Caco-2 (cell line): Measurements from ENCODE around the gene BPNT1. TPM values are rescaled to one million over a fixed set of nuclear protein-coding genes. Genes with fewer than 3 reads are reported as not detected.
"Not testable (repeated sequence)": the region's sequence is repeated elsewhere in the genome, so short reads cannot be mapped to it uniquely, and the experiment has no call there.

ENCODE experiments used
- BruUV-seq: library from RNA; stranded (reverse); fragments of 400-500 nt; replicated peaks from 2 replicates; lab custom pipeline; 2021; lab: Mats Ljungman, UMichigan
- CTCF ChIA-PET: fragments of 300-600 bp; sonication (Branson Sonifier 250); formaldehyde crosslinking; loops from one replicate; lab custom pipeline; 2022; ENCODE audit warnings: antibody characterized with exemption; lab: Charles Lee
- POLR2A ChIA-PET: fragments of 300-600 bp; sonication (Branson Sonifier 250); formaldehyde crosslinking; loops from one replicate; lab custom pipeline; 2022; ENCODE audit warnings: antibody characterized with exemption; lab: Charles Lee
- DNase-seq, 2 experiments: peaks; one replicate each; pipeline versions ENCODE4 v3.0.0 to v3.0.0-alpha.2; 2020 to 2022
- H3K27me3 ChIP-seq: replicated peaks from 2 replicates; pipeline ENCODE4 v1.6.0; 2011; ENCODE audit warnings: low read length; ENCODE audit not compliant: control insufficient read depth, insufficient read depth
- H3K36me3 ChIP-seq: 2 replicates; pipeline ENCODE4 v1.5.1; 2011; ENCODE audit warnings: low read length; ENCODE audit not compliant: control insufficient read depth, insufficient read depth
- H3K4me1 ChIP-seq: fragments of 250-450 bp; sonication (Bioruptor Pico); 2 replicates; pipeline ENCODE4 v1.5.1; 2020; ENCODE audit warnings: mild to moderate bottlenecking
- H3K4me3 ChIP-seq: 2 replicates; pipeline ENCODE4 v1.5.1; 2011; ENCODE audit warnings: low read depth, mild to moderate bottlenecking, control low read depth, low read length
- H3K9me3 ChIP-seq: fragments of 250-450 bp; sonication (Bioruptor Pico); 2 replicates; pipeline ENCODE4 v1.5.1; 2020; ENCODE audit warnings: mild to moderate bottlenecking, moderate library complexity
- H3K27ac Mint-ChIP-seq: one replicate; pipeline ENCODE4 v1.8.0; 2022; ENCODE audit warnings: mixed read lengths; ENCODE audit not compliant: unreplicated experiment
- H3K27me3 Mint-ChIP-seq: one replicate; pipeline ENCODE4 v1.8.0; 2022; ENCODE audit warnings: mixed read lengths; ENCODE audit not compliant: insufficient read depth, unreplicated experiment
- H3K36me3 Mint-ChIP-seq: one replicate; pipeline ENCODE4 v1.8.0; 2022; ENCODE audit warnings: mild to moderate bottlenecking, mixed read lengths; ENCODE audit not compliant: insufficient read depth, unreplicated experiment
- H3K4me1 Mint-ChIP-seq: one replicate; pipeline ENCODE4 v1.8.0; 2022; ENCODE audit warnings: low read depth, mixed read lengths; ENCODE audit not compliant: unreplicated experiment
- H3K4me3 Mint-ChIP-seq: one replicate; pipeline ENCODE4 v1.8.0; 2022; ENCODE audit warnings: mild to moderate bottlenecking, moderate library complexity, mixed read lengths; ENCODE audit not compliant: unreplicated experiment
- H3K9me3 Mint-ChIP-seq: one replicate; pipeline ENCODE4 v1.8.0; 2022; ENCODE audit warnings: mixed read lengths; ENCODE audit not compliant: unreplicated experiment
- CTCF ChIP-seq, 2 experiments: fragments of 200-600 bp in 1 of 2; IDR thresholded peaks; 1 replicate in 1 of 2; 2 replicates in 1 of 2; pipeline versions ENCODE4 v1.5.1 to v1.8.0; 2011 to 2022; ENCODE audit warnings: antibody characterized with exemption in 1 of 2, control low read depth in 1 of 2, inconsistent platforms in 1 of 2, low read depth in 1 of 2, low read length in 1 of 2, mild to moderate bottlenecking in 1 of 2, moderate library complexity in 1 of 2; ENCODE audit not compliant: insufficient read depth in 1 of 2, severe bottlenecking in 1 of 2, unreplicated experiment in 1 of 2
- intact Hi-C: fragments of 100-400 bp; cut with micrococcal nuclease; formaldehyde crosslinking; loops from one replicate; pipeline ENCODE4 v1.10.0; 2022; ENCODE audit not compliant: unreplicated experiment
- total RNA-seq: library from RNA; stranded (reverse); gene quantifications from 2 replicates; pipeline ENCODE4 v1.2.3, GENCODE V29; 2022

Gene BPNT1
- total RNA-seq, 1 experiment from 2014 or later = 25.0 TPM

GRCh38 chr1:220038640-220039039 is 50.9 kb downstream of the BPNT1 start:
- no peak overlapping the region for H3K4me3 ChIP-seq
- H3K9me3 ChIP-seq = no peaks in the 10 kb centered on the region
- TF ChIP-seq CTCF (IDR thresholded peaks at IDR 0.05; ENCODE audit: insufficient read depth in 1 of 2, low read depth in 1 of 2, low read length in 1 of 2, severe bottlenecking in 1 of 2, unreplicated experiment in 1 of 2) = no peak
- Mint-ChIP-seq H3K4me3 (no peak overlapping the region), H3K9me3 (no peaks in the 10 kb centered on the region), H3K4me1 (peaks cover 12% of the 10 kb centered on the region), H3K27me3 (no peaks in the 10 kb centered on the region), H3K27ac (no peak overlapping the region), H3K36me3 (peaks cover 74% of the 10 kb centered on the region)
- no peaks in the 10 kb centered on the region for H3K27me3 ChIP-seq
- H3K4me1 ChIP-seq = peaks cover 4% of the 10 kb centered on the region; the same call in 1 of the 2 replicates
- ChIA-PET CTCF (interaction anchor here (0.6 kb wide), 1 partner anchor 51 kb away, joined by 4 read pairs; the partner anchor contains the start of gene BPNT1), POLR2A (no interaction called here)
- intact Hi-C loops = no loop called here
- no peak for DNase-seq
- H3K36me3 ChIP-seq = no peaks in the 10 kb centered on the region; the same call in 1 of the 2 replicates
- BruUV-seq = no TSS peak

- intact Hi-C loops, BruUV-seq, CTCF ChIA-PET, POLR2A ChIA-PET, H3K9me3 ChIP-seq, DNase-seq, H3K4me1 Mint-ChIP-seq, H3K27me3 ChIP-seq, H3K9me3 Mint-ChIP-seq, H3K4me3 ChIP-seq, H3K4me3 Mint-ChIP-seq, H3K27ac Mint-ChIP-seq, H3K36me3 ChIP-seq, H3K27me3 Mint-ChIP-seq, H3K4me1 ChIP-seq: not testable (repeated sequence)
- peaks cover 74% of the 10 kb centered on the region for H3K36me3 Mint-ChIP-seq
Measured at GRCh38 chr1:220037810-220038209, 51.8 kb downstream of the BPNT1 start.

- H3K27me3 ChIP-seq = no peaks in the 10 kb centered on the region
- Mint-ChIP-seq H3K4me3 (no peak overlapping the region), H3K27me3 (no peaks in the 10 kb centered on the region), H3K4me1 (no peaks in the 10 kb centered on the region), H3K9me3 (no peaks in the 10 kb centered on the region), H3K36me3 (peaks cover 80% of the 10 kb centered on the region), H3K27ac (no peak overlapping the region)
- intact Hi-C loops = no loop called here
- H3K4me1 ChIP-seq = no peaks in the 10 kb centered on the region
- no peak for DNase-seq
- 0 out of 2 replicates have a peak, but pooled peaks cover 1% of the 10 kb centered on the region for H3K9me3 ChIP-seq
- H3K36me3 ChIP-seq = no peaks in the 10 kb centered on the region; the same call in 1 of the 2 replicates
- no peak overlapping the region for H3K4me3 ChIP-seq
- ChIA-PET CTCF (no interaction called here), POLR2A (no interaction called here)
- BruUV-seq = no TSS peak
- no peak for TF ChIP-seq CTCF (IDR thresholded peaks at IDR 0.05; ENCODE audit: insufficient read depth in 1 of 2, low read depth in 1 of 2, low read length in 1 of 2, severe bottlenecking in 1 of 2, unreplicated experiment in 1 of 2)
Measured at GRCh38 chr1:220032911-220033310, 56.7 kb downstream of the BPNT1 start.
